Measurements from ENCODE around the gene PTPRM.

PTPRM gene

DNA sequence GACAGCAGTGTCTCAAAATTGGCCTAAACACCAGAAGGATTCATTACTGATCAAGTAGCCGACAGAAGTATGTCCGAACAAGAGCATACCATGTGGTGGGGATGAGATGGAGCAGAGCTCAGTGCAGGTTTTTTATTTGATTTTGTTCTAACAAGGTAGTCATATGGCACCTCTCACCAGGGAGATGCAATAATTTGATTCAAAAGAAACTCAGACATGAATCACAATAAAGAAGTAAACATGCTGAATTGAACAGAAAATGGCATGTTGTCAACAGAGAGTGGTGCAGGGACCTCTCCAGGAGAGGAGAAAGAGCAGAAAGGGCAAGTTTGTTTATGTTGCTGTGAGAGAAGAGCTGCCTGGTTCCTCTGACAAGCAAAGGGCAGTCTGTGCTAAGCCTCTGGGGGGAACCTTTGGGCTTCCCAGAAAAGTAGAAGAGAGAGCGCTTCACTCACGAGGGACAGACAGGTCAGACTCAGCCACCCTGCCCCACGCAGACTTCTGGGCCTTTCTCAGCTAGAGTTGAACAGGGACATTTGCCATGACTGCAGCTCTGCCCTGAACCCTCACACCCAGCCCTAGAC, 690.8 kb downstream of the PTPRM start:
- DNase-seq, result no peak

DNA sequence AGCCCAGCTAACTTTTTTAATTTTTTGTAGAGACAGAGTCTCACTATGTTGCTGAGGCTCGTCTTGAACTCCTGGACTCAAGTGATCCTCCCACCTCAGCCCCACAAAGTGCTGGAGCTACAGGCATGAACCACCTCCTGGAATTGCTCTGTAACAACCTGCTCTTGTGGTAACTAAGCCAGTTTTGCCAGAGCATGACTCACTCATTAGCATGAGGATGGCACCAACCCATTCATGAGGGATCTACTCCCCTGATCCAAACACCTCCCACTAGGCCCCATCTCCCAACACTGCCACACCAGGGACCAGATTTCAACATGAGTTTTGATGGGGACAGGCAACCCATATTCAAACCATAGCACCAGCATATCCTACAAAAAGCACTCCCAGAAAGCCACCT, 693.2 kb downstream of the PTPRM start:
- no peak for DNase-seq

DNA sequence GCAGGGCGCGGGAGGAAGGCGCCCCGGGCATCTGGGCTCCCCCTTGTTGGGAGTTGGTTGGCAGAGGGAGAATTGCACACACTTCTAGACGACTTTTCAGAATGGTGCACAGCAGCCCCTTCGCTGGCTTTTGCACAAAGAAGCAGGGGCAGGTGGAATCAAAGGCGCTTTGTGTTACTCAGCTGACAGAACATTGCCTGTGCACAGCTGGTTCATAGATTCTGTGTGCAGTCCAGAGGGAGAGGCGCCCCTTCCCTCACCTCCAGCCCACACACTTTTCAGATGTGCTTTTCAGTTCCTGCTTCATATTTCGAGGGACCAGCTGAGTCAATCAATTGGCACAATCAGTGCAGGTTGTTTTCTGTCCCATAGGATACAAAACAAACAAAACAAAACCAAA, 693.7 kb downstream of the PTPRM start:
- peak; percentile 73 for DNase-seq

DNA sequence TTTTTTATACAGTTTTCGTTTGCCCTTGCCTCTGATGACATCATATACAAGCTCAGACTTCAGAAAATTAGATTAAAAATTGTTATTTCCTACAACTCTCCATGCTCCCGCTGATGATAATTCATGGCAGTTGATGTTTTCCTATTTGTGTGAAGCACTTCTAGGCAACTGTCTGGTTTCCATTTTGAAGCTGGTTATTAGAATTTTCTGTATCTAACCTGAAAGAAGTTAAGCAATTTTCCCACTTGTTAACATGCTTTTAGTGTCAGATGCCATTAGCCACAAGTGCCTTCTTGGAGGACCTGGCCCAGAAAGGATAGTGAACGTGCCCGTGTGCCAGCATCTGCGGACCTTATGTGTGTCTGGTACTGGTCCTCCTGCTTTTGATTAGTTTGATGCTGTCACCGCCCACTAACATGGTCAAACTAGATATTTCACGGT, 694.6 kb downstream of the PTPRM start:
- DNase-seq, result peak; percentile 88

DNA sequence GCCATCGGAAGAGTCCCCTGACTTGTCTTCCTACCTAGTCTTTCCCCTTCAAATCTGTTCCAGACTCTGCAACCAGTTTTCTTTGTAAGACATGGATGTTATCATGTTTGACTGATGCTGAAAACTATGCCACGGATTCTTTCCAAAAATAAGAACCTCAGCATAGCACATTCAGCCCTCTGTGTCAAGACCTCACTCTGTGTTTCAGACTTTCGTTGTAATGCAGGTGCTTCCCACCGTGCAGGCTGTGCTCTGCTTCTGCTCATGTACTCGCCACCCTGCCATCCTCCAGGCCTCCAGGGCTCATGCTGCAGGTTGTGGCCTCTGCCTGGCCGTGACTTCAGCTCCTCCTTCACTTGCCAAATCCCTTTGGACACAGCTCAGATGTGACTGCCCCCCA, 695.1 kb downstream of the PTPRM start:
- no peak for DNase-seq

DNA sequence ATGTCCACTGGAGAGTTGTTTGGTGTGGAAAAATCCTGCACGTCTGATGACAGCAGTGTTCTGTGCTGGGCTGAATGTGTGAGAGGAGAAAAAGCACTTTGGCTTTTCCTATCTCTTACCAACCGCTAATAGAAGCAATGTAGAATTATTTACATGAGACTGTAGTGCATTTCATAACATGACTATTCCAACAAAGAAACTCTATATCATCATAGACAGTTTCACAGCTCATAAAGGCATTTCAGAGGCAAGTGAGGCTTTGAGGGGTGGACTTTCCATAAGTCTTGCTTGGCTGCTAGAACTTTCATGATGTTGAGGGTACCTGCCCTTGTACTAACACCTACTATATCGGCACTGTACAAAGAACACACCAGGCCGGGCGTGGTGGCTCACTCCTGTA, 697.0 kb downstream of the PTPRM start:
- no peak for DNase-seq

DNA sequence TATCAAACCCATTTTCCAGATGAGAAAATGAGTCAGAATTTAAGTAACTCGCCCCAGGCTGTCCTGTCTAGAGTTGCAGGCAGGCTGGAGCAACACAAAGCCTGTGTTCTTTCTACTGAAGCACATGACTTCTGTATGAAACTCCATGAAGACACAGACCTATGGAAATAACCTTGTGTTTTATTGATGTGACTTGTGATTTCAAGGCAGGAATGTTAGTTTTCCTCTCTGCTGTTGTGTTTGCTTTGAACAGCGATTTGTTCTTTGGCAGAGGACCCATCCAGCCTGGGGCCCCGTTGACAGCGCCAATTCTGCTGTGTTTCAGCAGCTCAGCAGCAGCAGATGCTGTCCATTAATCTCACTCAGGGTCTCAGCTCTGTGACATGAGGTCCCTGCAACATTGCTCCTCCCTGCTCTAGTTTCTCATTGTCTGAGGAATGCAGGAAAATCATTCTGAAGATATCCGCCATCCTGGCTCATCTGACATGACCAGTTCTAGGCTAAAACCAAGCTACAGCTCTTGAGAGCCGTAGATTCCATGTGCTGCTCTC, 697.8 kb downstream of the PTPRM start:
- peak; percentile 56 for DNase-seq

DNA sequence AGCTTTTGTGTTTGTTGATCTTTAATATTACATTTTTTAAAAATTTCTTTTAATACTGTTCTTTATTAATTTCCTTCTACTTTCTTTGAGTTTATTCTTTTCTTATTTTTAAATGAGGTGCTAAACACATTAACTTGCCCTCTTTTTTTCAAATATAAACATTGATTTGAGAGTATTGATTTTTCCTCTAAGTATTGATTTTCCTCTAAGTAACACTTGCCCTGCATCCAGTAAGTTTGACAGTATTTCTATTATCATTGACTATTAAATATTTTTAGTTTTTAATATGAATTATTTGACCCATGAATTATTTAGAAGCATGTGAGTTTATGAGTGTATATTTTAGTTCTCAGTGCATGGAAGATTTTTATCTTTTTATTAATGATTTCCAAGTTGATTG, 705.1 kb downstream of the PTPRM start:
- DNase-seq, result peak; percentile 9

DNA sequence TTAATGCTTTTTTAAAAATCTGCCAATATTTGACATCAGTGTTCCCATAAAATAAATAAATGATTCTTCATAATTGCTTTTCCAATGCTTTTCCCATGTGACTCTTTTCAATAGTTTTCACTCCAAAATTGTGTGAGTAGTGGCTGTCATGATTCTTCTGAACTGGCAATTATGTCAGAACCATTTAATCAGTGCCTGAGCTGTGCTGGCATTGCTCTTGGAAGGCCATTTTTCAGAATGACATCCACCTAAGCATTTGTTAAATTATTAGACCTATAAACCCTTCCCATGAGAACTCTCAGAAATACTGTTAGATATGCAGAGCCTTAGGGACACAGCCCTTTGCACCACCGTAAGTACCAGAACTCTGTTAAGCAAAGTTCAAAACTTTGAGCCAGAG, 707.3 kb downstream of the PTPRM start:
- no peak for DNase-seq

DNA sequence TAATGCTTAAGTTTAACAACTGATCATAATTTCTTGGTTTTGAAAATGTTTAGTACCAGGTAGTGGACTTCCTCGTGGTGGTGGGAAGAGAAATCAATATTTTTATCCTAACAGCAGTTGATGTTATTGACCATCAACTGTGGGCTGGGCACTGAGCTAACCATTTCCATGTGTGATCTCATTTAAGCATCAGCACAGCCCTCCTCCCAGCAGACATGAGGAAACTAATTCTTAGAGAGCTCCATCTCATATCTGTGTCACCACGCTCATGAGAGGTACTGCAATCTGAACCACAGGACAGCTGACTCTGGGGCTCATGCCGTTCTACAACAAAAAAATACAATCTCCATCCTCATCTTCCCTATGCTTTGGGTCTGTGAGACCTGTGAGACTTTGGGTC, 709.3 kb downstream of the PTPRM start:
- no peak for DNase-seq

DNA sequence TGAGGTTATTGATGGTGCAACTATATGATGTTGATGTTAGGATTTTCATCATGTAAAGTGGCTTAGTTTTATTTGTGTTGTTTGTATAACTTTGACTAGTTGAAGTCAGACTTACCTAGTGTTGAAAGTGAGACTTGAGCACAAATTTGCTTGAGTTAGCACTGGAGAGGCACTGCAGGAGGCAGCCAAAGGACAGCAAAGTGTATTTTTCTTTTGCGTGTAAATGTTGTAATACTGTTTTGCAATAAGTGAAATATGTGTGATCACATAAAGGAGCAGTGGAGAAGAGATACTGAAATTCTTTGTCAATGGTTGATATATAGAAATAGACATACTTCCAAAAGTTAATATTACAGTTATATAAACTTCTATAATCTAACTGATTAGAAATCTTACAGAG, 710.2 kb downstream of the PTPRM start:
- no peak for DNase-seq

DNA sequence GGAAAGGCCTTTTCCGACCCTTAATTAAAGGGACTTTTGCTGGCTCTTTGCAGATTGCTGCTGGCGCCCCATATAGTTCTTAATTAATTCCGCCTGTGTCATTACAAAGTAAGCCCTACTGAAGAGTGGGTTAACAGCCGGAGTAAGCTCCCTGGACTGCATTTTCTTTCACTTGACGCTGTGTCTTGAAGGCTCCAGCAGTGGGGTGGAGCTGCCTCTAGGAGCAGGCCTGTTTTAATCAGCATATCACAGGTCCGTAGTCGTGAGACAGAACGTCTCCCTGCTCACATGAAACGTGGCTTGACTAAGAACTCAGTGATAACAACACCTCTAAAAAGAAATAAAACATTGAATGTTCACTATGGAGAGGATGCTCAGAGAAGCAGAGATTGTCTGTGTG, 712.2 kb downstream of the PTPRM start:
- DNase-seq, result peak; percentile 45

DNA sequence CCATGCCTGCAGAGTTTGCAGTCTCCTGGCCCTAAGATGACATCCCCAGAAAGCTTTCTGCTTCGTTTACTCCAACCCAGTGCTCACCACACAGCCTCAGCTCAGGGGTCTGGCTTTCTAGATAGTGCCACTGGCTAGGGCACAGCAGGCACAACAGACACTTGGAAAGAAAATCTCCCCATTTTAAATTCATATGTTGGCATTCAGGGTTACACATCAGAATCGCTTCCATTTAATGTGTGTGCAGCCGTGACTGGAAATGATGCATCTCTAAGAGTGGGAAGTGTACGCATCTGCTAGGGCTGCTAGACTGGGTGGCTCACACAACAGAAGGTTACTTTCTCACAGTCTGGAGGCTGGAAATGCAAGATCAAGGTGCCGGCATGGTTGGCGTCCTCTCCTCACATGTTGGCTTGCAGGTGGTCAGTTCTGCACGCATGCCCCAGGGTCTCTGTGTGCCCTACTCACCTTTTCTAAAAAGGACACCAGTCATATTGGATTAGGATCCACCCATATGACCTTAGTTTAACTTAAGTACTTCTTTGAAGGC, 712.7 kb downstream of the PTPRM start:
- peak; percentile 49 for DNase-seq

DNA sequence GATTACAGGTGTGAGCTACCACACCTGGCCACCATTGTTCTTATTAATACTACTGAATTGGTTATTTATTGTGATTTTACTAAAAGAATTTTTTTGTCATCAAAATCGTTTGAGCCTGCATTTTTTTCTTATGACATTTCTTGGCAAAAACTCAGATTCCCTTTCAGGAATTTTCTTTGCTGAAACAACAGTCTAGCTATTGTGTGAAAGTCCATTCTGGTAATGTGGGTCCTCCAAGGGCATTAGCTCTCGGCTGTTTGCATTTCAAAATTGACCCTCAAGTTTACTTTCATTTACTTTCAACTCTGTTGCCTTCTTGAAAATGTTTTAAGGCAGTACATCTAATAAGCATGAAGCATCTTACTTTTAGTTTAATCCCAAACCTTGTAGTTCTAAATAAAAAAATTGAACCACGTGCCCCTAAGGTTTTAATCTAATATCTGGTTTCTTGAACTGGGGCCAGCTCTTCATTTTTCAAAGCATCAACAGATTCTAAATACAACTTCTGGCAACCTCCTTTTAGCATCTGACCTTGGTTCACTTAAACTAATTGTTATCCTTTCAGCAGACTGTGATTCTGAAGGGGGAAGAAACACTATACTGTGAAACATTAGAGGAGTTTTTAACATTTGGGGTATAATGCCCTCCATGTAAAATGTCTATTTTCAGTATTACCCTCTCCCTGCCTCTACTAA, 716.9 kb downstream of the PTPRM start:
- DNase-seq, result no peak

DNA sequence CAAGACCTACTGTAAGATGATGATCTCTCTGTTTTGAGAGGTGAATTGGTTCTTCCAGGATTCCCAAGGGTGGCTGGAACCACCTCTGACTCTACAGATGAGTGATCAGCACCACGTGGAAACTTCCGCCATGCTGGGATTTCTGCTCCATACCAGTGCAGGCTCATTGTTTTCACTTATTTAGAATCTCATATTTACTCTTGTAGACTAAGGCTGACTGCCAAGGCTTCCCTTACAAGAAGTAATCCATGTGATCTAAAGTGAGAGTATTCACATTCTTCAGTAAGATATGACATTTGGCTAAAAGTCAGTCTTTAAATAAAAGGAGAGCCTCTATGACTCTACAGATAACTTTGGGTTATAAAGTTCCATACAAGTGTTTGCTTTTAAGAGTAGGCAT, 719.2 kb downstream of the PTPRM start:
- no peak for DNase-seq

DNA sequence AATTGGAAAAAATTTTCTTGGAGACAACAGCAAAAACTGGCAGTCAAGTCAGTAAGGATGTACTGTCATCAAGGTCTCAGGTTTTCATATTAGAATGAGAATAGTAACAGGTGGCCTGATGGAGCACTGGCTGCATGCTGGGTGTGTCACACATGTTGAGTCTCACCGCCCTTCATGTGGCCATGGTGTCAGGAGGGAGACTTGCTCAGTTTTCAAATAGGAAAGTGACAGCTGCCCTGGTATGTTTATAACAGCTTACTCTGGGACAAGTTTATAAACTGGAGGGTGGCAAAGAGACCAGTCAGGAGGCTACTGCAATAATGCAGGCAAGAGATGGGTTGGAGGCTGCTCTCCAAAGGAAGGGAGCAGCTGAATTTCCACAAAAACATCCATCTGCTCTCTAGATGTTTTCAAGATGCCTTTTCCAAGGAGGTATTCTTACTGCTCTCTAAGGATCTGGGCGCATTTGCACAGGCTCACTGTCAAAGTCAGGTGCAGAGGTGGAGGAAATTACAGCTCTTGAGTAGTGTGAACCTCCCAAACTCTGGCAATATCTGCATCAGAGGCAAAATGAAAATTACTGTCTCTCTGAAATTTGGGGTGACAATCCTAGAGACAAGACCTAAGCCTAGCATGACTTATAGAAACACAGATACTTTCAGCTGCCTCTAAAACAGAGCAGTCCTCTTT, 720.2 kb downstream of the PTPRM start:
- no peak for DNase-seq

DNA sequence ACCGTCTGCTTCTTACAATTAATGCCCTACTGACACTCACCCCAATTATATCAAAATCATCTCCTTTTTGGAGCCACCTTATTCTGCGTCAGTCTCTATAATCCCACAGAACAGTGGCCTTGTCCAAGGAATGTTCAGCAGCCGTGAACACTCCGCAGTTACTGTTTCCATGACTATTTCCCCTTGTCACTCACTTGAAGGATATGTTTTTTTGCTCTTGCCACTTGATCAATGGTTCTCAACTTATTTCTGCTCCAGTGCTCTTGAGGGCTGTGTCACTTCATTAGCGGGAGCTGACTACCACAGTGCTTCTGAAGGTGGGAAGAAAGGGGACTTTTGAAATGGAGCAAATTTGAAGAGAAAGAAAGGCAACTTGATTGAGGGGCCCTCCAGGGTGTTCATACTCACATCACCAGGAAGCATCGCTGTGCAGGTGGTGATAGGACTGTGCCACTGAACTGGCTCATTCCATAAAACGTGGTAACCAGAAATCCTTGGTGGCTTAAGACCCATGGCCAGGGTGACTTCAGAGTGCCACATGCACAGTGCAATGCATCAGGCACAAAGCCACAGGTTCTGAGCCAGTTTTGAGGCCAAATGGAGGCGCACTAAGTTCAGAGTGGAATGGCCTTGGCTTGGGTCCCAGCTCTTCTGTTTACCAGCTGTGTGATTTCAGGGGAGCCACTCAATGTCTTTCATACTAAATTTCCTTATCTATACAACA, 721.5 kb downstream of the PTPRM start:
- peak; percentile 90 for DNase-seq

DNA sequence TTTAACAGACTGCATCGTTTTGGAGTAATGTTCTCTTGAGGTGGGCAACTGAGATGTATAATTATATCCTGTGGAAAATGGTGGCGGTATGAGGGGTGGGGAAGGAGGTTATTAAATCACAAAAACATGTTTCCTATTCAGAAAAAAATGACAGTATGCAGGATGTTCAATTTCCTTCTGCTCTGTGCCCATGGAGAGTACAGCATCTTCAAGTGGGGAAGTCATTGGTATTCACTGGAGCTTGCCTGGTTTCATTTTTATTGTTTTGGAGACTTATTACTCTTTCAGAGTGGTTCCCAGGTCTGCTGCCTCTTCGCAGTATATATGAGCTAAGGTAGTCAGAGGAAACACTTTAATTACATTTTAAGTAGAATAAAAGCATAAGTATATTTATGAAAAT, 723.3 kb downstream of the PTPRM start:
- DNase-seq, result no peak

DNA sequence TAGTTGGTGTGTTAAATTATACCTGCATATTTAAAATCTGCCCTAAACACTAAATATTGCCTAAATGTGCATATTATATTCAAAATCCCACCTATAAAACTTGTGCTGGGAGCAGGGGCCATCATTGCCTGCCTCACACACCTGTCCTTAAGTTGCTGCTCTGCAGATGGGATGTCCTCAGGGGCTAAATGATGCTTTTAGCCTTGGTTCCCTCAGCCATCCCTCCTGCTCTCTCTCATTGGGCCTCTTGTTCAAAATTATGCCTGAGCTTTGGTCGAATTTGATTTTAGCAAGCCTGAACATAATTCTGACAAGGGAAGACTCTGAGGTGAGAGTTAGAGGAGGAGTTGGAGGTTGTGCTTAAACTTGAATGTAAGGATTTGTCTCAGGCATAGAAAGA, 723.8 kb downstream of the PTPRM start:
- DNase-seq, result no peak

DNA sequence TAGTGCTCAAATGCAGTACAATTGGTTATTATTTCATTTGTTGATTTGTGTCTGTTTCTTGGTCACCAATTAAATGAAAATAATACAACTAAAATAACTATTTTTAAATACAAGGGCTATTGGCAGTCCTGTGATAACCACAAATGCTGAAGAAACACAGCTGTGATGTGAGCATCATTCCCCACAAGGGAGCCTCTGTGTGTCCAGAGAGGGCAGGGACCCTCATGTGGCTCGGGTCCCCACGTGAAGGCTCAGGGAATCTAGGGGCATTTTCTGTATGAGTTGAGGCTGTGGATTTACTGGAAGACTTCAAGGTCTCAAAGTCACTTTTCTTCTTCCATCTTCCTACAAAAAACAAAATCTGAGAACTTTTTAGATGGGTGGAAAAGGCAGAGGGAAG, 726.1 kb downstream of the PTPRM start:
- no peak for DNase-seq

DNA sequence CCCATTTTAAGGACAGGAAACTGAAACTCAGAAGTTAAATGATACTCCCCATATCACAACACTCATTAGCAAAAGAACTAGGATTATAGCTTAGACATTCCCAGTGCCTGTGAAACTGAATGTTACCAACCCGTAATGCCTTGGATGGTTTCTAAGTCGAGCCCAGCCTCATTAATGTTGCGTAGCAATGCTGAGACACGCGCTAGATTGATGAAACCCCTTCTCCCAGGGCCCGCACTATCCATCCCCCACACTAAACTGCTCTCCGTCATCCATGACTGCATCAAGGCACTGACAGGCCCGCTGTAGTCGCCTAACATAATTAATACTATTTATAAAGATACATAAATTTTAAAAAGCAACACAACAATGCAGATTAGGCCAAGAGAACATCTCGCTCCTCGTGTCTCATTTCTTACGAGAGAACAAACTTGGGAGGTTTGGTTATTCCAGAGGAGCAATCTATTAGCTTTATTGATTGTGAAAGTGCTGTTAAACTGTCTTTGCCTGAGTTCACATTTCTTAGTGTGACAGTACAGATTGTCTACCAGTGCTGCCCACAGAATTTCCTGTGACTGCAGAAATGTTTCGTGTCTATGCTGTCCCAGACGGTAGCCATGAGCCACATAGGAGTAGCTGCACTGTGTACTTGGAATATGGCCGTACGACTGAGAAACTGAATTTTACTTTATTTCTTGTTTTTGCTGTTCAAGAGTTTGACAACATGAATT, 729.9 kb downstream of the PTPRM start:
- DNase-seq, result no peak

DNA sequence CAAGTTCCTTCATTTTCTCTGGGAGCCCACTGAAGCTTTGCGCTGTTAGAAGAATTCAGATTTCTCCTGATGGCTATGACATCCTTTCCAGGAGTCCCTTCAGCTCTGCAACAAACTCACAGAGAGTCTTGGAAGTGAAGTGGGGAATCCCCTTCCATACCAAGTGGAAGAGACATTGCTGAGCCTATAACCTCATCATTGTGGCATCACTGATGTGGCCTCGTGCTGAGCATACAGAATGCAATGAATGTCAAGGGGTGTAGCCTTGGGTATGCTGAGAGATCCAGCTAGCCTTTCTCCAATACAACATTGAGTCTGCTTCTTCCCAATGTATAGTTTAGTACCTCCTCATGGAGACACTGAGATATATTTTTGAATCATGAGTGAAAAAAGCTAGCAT, 731.1 kb downstream of the PTPRM start:
- no peak for DNase-seq
